Tongue (tissue), 2 donors: ENCODE measurements around the gene KLHL28. TPM values are rescaled to one million over a fixed set of nuclear protein-coding genes. Genes with fewer than 3 reads are reported as not detected.
A peak's percentile ranks its signal among the peaks of the same experiment; 100 is the strongest.

Experiments
- DNase-seq: peaks from one replicate; pipeline ENCODE4 v3.0.0-alpha.2; 2015
- total RNA-seq: library from RNA; depleted of rRNA; stranded (reverse); fragments of >200 nt; gene quantifications from one replicate; pipeline ENCODE4 v1.2.3, GENCODE V29; 2014

Gene KLHL28, protein sequence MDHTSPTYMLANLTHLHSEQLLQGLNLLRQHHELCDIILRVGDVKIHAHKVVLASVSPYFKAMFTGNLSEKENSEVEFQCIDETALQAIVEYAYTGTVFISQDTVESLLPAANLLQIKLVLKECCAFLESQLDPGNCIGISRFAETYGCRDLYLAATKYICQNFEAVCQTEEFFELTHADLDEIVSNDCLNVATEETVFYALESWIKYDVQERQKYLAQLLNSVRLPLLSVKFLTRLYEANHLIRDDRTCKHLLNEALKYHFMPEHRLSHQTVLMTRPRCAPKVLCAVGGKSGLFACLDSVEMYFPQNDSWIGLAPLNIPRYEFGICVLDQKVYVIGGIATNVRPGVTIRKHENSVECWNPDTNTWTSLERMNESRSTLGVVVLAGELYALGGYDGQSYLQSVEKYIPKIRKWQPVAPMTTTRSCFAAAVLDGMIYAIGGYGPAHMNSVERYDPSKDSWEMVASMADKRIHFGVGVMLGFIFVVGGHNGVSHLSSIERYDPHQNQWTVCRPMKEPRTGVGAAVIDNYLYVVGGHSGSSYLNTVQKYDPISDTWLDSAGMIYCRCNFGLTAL
- 33.7 TPM for total RNA-seq

DNA sequence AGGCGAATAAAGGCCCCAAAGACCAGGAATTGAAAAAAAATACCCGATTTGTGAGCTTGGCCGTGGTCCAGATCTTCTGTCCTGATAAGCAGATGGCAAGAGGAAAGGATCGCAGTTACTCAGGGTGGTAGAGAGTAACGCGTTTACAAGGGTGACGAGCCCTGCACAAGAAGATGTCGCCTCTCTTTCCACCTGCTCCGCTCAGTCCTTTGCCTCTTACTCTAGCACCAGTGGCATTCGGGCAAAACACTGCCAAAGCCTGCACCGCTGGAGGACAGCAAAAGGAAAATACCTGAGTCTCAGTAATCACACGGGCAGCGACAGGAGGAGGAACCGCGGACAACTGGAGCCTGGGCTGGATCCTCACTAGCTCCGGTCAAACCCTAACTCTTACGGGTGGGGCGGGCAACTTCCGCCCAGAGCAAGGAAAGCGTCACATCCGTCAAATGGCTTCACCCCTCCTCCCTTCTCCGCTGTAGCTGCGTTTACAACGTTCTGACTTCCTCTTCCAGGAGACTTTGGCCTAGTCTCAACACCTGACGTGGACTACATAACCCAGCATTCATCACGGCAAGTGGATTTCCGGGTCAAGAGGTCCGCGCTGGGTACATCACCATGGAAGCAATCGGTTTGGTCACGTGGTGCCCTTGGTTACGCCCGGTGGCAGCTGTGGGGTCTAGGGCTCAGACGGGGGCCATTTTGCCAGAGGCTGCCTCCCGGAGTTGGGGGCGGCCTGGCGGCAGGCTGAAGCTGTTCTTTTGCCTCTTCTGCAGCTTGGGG lies at the start of gene KLHL28, which contains the start of gene TOGARAM1:
Gene KLHL28 (minus strand): TSS at position 394 of the 780 bp plus-strand sequence. CDS start 16,019 bp downstream, outside the sequence.
Gene TOGARAM1 (plus strand): TSS at position 637 of the 780 bp plus-strand sequence. CDS start 232 bp downstream, outside the sequence.
- DNase-seq, result peak; percentile 100

DNA sequence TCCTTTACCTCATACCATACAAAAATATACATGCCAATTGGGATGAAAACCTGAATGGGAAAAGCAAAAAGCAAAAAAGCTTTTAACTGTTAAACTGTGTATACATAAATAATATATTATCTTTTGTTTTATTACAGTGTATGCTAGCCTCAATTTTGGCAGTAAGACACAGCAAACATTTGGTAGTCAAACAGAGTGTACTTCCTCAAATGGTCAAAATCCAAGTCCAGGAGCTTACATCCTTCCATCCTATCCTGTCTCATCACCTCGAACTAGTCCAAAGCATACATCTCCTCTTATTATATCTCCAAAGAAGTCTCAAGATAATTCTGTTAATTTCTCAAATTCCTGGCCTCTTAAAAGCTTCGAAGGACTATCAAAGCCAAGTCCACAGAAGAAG lies 42.2 kb upstream of the KLHL28 start:
- DNase-seq, result no peak

DNA sequence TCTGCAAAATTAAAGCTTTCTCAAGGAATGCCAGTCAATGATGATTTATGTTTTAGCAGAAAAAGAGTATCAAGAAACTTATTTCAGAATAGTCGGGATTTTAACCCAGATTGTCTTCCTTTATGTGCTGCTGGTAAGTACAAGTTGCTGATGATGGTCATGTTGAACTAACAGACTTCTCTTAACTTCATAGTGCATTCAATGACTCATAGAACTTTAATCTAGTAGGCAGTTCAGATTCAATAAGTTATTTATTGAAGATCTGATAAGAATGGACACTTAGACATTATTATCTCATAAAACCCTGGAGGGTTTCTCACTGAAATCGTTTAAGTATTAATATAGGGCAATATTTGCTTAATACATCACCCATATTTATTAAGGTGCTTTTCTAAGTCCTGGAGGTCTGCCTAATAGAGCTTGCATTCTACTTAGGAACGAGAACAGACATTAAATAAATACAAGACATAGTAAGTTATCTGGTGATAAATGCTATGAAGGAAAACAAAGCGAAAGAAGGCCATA lies 34.1 kb upstream of the KLHL28 start:
- no peak for DNase-seq

DNA sequence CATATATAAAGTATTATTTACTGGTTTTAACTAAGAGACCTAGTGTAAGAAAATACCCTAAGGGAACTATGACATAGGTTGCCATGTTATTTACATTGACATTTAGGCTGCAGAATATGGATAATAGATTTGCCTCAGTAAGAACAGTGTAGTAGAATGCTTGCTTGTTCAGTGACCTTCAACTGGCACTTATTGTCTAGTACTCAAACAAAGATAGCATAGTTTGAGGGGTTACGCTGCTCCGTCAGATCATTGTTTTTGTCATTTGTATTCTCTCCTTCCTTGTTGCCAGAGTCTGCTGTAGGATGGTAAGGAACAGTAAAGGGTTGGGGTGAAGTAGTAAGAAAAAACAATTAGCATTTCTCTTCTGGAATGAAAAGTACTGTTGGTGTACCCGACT lies 33.4 kb upstream of the KLHL28 start:
- DNase-seq, result no peak

DNA sequence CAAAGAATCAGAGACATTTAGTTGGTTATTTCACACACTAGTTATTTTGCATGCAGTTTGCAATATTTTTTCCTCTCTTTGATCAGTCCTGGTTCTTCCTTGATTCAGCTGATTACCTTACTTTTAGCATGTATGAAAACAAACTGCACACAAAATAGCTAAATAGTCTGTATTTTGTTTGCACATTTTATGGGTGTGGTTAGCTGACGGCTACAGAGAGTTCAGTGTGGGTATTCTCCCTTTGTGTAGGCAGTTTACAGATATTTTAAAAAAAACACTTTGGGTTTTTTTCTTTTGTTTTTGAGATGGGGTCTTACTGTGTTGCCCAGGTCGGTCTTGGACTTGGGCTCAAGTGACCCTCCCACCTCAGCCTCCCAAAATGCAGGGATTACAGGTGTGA lies 28.8 kb upstream of the KLHL28 start:
- no peak for DNase-seq

DNA sequence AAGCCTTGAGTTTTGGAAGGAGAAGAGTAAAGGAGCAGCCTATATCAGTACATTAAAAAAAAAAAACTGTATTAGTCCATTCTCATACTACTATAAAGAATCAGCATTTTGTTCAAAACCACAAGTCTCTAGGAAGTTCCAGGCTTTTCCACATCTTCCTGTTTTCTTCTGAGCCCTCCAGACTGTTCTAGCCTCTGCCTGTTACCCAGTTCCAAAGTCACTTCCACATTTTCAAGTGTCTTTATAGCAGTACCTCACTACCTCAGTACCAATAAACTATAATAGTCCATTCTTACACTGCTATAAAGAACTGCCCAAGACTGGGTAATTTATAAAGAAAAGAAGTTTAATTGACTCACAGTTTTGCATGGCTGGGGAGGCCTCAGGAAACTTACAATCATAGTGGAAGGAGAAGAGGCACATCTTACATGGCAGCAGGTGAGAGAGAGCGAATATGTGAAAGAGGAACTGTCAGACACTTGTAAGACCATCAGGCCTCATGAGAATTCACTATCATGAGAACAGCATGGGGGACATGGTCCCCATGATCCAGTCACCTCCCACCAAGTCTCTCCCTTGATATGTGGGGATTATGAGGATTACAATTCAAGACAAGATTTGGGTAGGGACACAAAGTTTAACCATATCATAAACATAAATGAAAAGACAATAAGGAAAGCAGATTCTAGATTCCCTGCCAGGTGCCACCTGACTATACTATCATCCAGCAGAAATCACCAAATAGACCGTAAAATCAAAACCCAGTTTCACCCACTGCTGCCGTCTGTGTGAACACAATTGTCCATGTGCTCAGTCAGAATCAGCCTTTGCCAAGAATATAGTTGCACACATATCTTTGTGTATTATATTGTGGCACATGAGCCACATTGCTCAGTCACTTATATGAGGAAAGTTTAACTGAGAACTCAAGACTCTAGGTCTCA lies 28.0 kb upstream of the KLHL28 start:
- DNase-seq, result no peak

DNA sequence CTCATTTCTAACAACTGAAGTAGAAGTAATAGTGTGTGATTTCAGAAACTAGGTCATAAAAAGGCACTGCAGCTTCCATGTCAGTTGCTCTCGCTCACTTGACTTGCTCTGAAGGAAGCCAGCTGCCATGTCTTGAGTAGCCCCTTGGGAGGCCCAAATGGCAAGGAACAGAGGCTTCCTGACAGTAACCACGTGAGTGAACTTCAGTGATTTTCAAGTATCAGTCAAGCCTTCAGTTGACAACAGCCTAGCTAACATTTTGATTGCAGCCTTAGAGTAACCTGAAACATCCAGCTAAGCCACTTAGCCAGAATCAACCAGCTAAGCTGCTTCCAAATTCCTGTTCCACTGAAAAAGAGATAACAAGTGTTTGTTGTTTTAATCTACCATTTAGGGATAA lies 26.9 kb upstream of the KLHL28 start:
- peak; percentile 31 for DNase-seq

DNA sequence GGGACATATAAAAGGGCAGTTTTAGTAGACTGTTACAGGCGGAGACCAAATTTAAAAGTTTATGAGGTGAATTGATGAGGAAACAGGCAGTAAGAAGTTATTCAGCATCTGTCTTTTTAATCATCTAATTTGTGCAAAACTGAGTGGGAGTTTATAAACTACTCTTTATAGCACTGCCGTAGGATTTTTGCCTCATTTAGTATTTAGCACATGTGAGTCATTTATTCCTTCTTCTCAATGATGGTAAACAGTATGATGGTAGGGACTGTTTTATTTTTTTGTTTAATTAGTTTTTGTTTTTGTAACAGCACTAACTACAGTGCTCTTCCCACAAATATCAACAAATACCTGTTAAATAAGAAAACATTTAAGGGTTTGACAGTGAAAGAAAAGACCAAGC lies 20.8 kb upstream of the KLHL28 start:
- no peak for DNase-seq

DNA sequence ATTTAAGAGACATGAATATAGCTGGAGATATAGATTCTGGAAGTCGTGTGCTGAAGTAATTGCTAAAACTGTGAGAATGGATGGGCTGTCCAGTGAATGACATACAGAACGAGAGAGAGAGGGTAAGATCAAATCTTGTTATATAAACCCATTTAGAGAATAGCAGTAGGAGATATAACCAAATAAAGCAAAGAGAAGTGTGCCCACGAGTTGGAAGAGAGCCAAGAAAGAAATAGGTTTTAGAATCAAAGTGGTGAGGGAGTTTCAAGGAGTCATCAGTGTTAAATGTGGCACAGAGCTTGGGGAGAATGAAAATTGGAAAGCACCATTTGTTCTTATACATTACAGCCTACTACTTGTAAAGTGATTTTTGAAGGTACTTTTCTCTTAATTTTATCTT lies 19.5 kb upstream of the KLHL28 start:
- DNase-seq, result no peak

DNA sequence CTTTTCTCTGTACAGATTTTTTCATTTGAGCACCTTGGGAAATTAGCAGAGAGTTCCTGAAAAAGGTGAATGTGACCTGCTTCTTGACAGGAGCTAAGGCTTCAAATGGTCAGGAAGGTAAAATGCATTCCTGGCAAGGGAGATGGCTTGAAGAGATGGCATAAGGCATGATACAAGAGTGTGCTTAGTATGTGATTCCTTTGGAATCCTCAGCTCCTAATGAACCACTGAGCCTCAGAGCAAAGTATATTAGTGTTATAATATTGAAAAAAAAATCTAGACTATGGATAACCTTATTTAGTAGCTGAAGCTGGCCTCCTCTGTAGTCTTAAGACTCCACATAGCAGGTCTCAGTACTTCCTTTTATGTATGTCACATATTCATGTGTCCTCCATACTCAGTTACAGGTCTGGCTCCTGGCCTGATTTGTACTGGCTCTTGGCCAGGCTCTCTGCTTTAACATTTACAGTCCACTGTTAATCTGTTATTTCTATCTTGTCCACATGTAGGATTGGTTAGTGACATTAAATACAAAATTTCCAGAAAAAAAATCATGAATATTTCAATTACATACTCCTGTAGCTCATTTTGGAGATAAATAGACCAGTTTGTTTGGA lies 18.1 kb upstream of the KLHL28 start:
- peak; percentile 62 for DNase-seq

DNA sequence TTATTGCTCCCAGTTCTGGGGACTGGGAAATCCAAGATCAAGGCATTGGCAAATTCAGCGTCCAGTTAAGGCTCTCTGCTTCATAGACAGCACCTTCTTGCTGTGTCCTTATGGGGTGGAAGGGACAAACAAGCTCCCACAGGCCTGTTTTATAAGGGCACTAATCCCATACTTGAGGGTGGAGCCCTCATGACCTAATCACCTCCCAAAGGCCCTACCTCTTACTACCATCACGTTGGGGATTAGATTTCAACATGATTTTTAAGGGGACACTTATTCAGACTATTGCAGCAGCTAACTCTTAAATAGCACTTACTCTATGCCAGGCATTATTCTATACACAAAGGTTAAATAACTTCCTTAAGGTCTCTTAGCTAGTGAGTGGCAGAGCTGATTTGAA lies 17.5 kb upstream of the KLHL28 start:
- DNase-seq, result no peak

DNA sequence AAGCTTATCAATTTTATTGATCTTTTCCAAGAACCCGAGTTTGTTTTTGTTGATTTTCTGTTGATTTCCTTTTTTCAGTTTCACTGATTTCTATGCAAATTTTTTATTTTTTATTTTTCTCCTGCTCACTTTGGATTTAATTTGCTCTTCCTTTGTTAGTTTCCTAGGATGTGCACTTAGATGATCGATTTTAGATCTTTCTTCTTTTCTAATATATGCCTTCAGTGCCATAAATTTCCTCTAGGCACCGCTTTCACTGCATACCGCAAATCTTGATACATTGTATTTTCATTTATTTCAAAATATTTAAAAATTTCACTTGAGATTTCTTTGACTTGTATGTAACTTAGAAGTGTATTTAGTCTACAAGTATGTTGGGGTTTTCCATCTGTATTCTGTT lies 9.7 kb upstream of the KLHL28 start:
- DNase-seq, result no peak

DNA sequence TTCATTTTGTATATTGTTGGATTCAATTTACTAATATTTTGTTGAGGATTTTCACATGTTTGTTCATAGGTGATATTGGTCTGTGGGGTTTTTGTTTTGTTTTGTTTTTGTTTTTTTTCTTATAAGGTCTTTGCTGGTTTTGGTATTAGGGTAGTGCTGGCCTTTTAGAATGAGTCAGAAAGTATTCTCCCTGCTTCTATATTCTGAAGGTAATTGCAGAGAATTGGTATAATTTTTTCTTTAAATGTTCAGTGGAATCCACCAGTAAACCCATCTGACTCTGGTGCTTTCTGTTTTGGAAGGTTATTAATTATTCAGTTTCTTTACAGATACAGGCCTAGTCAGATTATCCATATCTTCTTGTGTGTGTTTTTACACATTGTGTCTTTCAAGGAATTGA lies 9.2 kb upstream of the KLHL28 start:
- no peak for DNase-seq

DNA sequence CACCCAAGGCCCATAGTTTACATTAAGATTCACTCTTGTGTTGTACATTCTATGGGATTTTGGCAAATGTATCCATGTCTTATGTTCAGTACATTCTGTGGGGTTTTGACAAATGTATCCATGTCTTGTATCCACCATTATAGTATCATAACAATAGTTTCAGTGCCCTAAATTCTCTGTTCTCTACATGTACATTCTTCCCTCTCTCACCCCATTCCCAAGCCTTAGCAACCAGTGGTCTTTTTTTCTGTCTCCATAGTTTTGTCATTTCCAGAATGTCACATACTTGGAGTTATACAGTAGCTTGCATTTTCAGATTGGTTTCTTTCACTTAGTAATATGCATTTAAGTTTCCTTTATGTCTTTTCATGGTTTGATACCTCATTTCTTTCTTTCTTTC lies 7.0 kb upstream of the KLHL28 start:
- DNase-seq, result no peak

DNA sequence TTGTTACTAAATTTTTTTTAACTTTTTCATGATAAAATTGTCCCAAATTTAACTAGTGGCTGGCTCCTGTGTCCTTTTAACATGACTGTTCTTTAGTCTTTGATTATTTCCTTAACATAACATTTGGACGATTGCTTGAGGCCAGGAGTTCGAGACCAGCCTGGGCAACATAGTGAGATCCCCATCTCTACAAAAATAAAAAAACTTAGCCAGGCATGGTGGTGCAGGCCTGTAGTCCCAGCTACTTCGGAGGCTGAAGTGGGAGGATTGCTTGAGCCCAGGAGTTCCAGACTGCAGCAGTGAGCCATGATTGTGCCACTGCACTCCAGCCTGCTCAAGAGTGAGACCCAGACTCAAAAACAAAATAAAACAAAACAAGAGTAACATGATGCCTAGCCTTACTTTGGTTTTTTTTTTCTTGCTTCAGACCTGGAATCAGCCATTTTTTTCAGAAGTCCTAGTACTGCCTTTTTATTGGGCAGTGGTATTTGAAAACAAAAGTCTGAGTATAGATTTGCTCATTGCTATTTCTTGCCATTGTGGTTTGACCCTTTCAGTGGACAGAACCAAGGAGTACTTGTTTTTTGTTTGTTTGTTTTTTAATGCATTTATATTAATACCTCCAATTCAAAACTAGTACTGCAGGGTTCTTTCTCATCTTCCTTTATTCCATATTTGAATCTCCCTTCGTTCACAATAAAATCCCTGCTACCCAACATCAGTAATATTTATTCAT lies 5.0 kb upstream of the KLHL28 start:
- DNase-seq, result no peak

DNA sequence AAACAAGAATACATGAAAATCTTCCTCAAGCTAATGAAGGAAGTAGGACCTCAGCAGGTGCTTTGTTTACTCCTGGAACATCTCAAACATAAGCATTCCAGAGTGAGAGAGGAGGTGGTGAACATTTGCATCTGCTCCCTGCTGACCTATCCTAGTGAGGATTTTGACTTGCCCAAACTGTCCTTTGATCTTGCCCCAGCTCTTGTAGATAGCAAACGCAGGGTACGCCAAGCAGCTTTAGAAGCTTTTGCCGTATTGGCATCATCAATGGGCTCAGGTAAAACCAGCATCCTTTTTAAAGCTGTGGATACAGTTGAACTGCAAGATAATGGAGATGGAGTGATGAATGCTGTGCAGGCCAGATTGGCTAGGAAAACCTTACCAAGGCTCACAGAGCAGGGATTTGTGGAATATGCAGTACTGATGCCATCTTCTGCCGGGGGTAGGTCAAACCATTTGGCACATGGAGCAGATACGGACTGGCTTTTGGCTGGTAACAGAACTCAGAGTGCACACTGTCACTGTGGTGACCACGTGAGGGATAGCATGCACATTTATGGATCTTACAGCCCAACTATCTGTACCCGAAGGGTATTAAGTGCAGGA lies 2.1 kb upstream of the KLHL28 start:
- DNase-seq, result no peak

DNA sequence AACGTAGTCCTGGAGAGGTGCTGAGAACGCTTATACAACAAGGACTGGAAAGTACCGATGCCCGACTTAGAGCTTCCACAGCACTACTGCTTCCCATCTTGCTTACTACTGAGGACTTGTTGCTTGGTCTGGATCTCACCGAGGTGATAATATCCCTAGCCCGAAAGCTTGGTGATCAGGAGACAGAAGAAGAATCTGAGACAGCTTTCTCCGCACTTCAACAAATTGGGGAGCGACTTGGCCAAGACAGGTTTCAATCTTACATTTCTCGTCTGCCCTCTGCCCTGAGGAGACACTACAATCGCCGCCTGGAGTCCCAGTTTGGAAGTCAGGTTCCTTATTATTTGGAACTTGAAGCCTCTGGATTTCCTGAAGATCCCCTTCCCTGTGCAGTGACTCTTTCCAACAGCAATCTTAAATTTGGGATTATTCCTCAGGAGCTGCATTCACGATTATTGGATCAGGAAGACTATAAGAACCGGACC lies 1.3 kb upstream of the KLHL28 start:
- DNase-seq, result peak; percentile 27

DNA sequence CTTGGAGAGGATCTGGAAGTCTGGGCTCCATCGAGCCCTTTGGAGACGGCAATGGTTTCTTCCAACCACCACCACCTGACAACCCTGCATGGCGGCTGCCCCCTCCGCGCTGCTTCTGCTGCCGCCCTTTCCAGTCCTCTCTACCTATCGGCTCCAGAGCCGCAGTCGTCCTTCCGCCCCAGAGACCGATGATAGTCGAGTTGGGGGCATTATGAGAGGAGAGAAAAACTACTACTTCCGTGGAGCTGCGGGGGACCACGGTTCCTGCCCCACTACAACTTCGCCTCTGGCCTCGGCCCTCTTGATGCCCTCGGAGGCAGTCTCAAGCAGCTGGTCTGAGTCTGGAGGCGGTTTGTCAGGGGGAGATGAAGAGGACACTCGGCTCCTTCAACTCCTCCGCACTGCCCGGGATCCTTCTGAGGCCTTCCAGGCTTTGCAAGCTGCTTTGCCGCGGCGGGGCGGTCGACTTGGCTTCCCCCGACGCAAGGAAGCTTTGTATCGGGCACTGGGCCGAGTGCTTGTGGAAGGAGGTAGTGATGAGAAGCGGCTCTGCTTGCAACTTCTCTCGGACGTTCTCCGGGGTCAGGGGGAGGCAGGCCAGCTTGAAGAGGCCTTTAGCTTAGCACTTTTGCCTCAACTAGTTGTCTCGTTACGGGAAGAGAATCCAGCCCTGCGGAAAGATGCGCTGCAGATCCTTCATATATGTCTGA lies 742 bp upstream of the KLHL28 start:
- peak; percentile 81 for DNase-seq

DNA sequence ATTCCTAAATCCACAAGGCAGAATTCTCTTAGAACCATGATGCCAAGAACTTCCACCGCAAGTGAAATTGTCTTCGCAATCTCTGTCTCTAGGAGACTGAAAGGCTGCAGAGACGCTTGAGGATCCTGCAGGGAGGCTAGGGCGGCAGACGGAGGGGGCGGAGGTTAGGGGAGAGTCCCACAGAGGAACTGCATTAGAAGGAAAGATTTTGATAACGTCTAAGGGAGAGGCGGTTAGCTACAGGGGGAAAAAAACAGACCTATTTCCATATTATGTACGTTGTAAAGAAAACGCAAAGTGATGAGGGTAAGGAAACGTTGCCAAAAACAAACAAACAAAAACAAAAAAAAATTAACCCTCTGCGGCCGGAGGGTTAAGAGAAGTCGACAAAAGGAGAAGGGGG lies 595 bp downstream of the KLHL28 start:
- peak; percentile 87 for DNase-seq
